RPMI7951 (cell line): Measurements from ENCODE around the gene HSP90B1. TPM values are rescaled to one million over a fixed set of nuclear protein-coding genes. Genes with fewer than 3 reads are reported as not detected.

Experiments
- DNase-seq: peaks from one replicate; pipeline ENCODE4 v3.0.0-alpha.2; 2012; ENCODE audit warnings: low read depth
- total RNA-seq: library from RNA; depleted of rRNA; stranded (reverse); fragments of >200 nt; shearing (Covaris generic); gene quantifications from 2 replicates; pipeline ENCODE4 v1.2.3, GENCODE V29; 2014

Gene HSP90B1
- total RNA-seq, 1 experiment from 2014 or later: 713 TPM

GRCh38 chr12:103929046-103929783 lies 995 bp upstream of the HSP90B1 start:
- DNase-seq: peak; percentile 90

DNA sequence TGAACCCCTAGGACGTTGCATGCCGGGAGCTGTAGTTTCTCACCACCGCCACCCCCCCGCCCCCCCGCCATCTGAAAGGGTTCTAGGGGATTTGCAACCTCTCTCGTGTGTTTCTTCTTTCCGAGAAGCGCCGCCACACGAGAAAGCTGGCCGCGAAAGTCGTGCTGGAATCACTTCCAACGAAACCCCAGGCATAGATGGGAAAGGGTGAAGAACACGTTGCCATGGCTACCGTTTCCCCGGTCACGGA lies 501 bp upstream of the HSP90B1 start:
- DNase-seq: no peak

GRCh38 chr12:103930787-103931735 lies 851 bp downstream of the HSP90B1 start:
- peak; percentile 28 for DNase-seq

DNA sequence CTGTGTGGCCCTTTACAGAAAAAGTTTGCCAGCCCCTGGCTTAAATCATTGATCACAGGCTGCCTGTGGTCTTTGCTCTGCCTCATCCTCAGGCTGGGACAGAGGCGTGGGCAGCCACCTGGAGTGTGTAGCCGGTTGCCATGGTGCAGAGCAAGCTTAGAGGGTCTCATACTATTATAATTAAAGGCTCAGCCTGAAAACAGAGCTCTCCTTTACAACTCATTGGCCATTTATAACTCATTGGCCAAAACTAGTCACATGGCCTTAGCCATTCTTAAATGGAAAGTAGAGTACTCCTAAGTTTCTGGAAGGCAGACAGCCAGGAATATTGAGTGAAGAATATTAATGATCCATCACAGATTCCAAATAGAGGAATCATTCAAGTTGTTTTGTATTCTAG lies 3.0 kb downstream of the HSP90B1 start:
- no peak for DNase-seq

DNA sequence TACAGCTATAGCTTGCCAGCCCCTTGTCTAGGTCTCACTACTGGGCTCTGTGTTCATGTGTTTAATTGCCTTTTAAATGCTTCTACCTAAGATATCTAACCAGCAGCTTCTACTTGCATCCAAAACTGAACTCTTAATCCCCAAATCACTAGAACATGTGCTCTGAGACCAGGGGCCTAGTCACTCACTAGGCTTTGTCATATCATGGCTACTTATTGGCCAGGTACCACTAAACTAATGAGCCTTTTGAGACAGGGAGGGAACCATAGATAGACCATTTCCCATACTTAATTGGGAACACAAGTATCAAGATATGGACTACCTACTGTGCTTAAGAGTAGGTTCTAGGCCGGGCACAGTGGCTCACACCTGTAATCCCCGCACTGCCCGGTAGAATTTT lies 6.5 kb downstream of the HSP90B1 start:
- no peak for DNase-seq

- no peak for DNase-seq
Measured at GRCh38 chr12:103944964-103945363, 14.8 kb downstream of the HSP90B1 start.

DNA sequence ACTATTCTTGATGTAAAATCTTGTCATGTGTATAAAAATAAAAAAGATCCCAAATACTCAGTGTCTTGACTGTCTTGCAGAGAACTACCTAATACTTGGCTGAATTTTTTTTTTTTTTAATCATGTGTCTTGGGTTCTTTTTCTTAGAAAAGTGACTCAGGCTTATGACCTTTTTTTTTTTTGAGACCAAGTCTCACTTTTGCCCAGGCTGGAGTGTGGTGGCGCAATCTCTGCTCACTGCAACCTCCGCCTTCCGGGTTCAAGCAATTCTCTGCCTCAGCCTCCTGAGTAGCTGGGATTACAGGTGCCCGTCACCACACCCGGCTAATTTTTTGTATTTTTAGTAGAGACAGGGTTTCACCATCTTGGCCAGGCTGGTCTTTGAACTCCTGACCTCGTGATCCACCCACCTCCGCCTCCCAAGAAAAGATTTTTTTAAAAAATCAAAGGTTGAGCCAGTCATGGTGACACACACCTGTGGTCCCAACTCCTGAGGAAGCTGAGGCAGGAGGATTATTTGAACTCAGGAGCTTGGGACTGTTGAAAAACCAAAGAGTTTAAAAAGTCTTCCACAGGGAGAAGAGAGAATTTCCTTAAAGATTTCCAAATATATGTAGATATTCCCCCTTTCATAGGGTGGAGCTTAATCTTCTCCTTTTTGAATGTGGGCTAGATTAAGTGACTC lies 17.8 kb downstream of the HSP90B1 start:
- no peak for DNase-seq

- DNase-seq: no peak
Measured at GRCh38 chr12:103948746-103949406, 18.7 kb downstream of the HSP90B1 start.

GRCh38 chr12:103952497-103952896 lies 22.3 kb downstream of the HSP90B1 start:
- DNase-seq: no peak

GRCh38 chr12:103955811-103956508 lies 25.8 kb downstream of the HSP90B1 start:
- DNase-seq: no peak

- no peak for DNase-seq
Measured at GRCh38 chr12:103956509-103957027, 26.4 kb downstream of the HSP90B1 start.

DNA sequence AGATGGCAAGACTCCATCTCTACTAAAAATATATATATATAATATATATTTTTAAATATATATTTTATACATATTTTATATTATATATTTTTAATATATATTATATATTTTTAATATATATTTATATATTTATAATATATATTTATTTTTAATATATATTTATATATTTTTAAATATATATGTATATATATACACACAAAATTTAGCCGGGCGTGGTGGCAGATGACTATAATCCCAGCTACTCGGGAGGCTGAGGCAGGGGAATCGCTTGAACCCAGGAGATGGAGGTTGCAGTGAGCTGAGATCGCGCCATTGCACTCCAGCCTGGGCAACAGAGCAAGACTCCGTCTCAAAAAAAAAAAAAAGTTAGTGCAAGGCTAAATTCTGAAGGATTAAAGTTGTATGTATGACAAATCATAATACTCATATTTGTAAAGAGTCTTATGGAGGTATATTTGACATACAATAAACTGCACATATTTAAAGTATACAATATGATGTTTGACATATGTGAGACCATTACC lies 27.7 kb downstream of the HSP90B1 start:
- no peak for DNase-seq

GRCh38 chr12:103958621-103959020 lies 28.4 kb downstream of the HSP90B1 start:
- DNase-seq: no peak

DNA sequence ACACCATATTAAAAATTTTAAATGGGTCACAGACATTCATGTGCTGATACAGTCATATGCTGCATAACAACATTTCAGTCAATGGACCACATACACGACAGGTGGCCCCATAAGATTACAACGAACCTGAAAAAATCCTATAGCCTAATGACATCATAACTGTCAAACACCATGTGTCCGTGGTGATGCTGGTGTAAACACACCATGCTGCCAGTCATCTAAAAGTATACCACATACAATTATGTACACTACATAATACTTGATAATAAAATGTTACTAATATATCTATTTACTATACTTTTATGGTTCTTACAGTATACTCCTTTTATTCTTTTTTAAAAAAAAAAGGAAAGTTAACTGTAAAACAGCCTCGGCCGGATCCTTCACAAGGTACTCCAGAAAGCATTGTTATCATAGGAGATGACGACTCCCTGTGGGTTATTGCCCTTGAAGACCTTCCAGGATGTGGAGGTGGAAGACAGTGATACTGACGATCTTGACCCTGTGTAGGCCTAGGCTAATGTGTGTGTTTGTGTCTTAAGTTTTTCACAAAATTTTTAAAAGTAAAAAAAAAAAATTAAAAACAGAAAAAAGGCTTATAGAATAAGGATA lies 30.5 kb downstream of the HSP90B1 start:
- no peak for DNase-seq

DNA sequence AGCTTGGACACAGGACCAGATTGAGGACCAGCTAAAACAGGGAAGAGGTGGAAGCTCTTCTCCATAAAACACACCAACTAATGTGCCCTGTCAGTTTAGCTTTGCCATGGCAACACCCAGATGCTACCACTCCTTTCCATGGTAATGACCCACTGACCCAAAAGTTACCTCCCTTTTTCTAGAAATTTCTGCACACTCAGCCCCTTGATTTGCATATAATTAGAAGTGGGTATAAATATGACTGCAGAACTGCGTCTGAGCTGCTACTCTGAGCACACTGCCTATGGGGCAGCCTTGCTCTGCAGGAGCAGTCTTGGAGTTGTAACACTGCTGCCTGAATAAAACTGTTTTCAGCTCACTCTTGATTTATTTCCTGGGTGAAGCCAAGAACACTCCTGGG lies 32.3 kb downstream of the HSP90B1 start:
- no peak for DNase-seq

DNA sequence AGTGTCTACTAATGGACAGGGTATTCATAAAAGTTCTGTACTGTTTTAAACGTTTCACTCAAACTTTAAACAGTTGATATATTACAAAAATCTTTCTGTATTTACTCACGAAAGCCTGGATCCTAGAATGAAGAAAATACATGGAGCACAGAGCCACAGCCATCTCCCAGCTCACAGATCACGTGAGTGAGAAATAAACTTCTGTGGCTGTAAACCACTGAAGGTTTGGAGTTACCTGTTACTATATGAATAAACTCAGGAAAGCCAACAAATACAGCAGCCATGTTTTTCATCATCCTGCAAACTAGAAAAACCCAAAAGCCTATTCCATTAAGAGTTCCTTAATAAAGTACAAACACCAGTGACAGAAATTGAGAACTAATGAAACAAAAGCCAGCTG lies 34.6 kb downstream of the HSP90B1 start:
- no peak for DNase-seq

GRCh38 chr12:103965255-103965589 lies 35.0 kb downstream of the HSP90B1 start:
- no peak for DNase-seq

DNA sequence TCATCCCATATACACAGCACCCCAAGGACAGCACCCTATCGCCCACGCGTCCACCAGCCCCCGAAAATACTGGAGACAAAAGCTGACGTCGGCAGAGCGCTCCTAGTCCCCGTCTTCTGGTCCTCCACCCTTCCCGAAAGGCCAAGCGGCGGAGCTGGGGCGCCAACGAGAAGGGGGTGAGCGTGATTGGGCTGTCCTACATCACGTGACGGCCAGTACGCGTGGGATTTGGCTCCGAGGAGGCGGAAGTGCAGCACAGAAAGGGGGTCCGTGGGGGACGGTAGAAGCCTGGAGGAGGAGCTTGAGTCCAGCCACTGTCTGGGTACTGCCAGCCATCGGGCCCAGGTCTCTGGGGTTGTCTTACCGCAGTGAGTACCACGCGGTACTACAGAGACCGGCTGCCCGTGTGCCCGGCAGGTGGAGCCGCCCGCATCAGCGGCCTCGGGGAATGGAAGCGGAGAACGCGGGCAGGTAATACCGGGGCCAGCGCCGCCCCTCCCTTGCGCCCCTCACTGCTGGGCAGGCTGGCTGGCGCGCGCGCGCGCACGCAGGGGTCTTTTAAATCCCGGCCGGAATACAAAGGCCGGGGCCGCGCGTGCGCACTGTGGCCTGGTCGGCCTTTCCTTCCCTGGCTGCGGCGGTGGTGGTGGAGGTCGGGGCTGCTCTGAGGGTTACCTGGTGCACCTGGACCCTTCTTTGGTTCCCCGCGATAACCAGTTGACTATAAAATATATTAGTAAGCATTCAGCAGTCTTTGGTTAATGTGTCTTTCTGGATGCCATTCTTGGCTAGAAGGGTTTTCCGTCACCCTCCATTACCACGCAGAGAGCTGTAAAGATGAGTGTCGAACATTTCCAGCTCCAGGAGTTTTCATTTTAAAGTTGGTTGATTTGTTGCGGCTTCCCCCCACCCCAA lies 35.6 kb downstream of the HSP90B1 start, which contains the start of gene TDG:
Gene TDG, plus strand, starts transcription at position 283 of the 915 bp plus-strand sequence. Its CDS starts 166 bp downstream, at position 449.
- DNase-seq: peak; percentile 97

- peak; percentile 7 for DNase-seq
Measured at GRCh38 chr12:103966736-103967135, 36.5 kb downstream of the HSP90B1 start.
